ENCODE measurements around the gene ZBTB20. TPM values are rescaled to one million over a fixed set of nuclear protein-coding genes. Genes with fewer than 3 reads are reported as not detected.
"Not testable (repeated sequence)": the region's sequence is repeated elsewhere in the genome, so short reads cannot be mapped to it uniquely, and the experiment has no call there.

ZBTB20 gene
- total and polyA plus RNA-seq, 9 donors: 4.3 to 160 (median 107) TPM

DNA sequence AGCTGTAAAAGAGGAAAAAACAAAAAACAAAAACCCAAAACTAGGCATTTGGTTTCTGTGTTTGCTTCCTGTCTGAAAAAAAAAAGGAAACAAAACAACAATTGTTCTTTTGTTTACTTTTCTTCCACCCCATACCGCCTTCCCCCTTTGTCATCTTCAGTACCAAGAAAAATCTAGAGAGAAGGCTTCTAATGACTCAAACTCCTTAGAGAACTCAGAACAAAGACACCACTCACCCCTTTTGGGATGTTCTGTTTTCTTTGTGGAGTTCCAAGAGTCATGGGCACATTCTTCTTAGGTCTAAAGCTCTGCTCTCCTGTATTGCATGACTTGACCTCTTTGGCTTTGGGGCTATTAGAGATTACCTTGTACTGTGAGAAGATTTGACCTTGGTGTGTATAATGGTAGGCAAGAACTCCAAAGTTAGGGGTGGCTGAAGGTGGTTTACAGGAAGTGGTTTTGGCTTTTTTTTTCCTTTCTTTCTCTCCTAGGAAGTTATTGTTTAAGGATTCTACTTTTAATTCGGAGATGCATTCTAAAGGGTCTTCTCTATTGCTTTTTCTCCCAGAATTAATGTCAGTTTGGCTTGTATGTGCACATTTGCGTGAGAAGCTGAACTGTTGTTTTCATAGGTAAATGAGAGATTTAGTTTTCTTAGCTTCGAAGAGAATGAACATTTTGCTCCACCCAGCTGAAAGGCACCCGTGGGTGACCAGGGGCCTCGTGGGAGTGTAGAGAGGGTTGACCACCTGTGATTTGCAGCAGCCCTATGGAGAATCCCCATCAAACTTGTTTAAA is 39.5 kb upstream of the ZBTB20 start:
- H3K9me3 ChIP-seq: no peaks in the 10 kb centered on the region
- TF ChIP-seq, protein P1, sequence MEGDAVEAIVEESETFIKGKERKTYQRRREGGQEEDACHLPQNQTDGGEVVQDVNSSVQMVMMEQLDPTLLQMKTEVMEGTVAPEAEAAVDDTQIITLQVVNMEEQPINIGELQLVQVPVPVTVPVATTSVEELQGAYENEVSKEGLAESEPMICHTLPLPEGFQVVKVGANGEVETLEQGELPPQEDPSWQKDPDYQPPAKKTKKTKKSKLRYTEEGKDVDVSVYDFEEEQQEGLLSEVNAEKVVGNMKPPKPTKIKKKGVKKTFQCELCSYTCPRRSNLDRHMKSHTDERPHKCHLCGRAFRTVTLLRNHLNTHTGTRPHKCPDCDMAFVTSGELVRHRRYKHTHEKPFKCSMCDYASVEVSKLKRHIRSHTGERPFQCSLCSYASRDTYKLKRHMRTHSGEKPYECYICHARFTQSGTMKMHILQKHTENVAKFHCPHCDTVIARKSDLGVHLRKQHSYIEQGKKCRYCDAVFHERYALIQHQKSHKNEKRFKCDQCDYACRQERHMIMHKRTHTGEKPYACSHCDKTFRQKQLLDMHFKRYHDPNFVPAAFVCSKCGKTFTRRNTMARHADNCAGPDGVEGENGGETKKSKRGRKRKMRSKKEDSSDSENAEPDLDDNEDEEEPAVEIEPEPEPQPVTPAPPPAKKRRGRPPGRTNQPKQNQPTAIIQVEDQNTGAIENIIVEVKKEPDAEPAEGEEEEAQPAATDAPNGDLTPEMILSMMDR (IDR thresholded peaks at IDR 0.05): no peak
- TF ChIP-seq POLR2A (IDR thresholded peaks at IDR 0.05): no peak
- H3K4me1 ChIP-seq (ENCODE audit: insufficient read depth): no peaks in the 10 kb centered on the region
- no peaks in the 10 kb centered on the region for H3K27me3 ChIP-seq
- H3K27ac ChIP-seq: no peak overlapping the region
- no peaks in the 10 kb centered on the region for H3K36me3 ChIP-seq
- no peak overlapping the region for H3K4me3 ChIP-seq
- intact Hi-C loops (cut with DNase I): no loop called here
- WGBS, 3 donors: 80 to 84% (median 83%) methylated on average over 6 of the region's 6 CpGs
- DNase-seq: no peak

DNA sequence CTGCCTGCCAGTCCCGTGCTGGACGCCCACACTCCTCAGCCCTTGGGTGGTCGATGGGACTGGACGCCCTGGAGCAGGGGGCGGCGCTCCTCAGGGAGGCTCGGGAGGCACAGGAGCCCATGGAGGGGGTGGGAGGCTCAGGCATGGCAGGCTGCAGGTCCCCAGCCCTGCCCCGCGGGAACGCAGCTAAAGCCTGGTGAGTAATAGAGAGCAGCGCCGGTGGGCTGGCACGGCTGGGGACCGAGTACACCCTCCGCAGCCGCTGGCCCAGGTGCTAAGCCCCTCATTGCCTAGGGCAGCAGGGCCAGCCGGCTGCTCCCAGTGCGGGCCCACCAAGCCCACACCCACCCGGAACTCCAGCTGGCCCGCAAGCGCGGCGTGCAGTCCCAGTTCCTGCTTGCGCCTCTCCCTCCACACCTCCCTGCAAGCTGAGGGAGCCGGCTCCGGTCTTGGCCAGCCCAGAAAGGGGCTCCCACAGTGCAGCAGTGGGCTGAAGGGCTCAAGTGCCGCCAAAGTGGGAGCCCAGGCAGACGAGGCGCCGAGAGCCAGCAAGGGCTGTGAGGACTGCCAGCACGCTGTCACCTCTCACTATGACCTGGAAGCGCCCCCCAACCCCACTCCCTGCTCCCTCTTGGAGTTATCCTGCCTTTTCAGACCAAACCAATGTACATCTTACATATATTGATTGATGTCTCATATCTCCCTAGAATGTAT is 37.9 kb upstream of the ZBTB20 start:
- H3K4me3 ChIP-seq; H3K4me1 ChIP-seq (ENCODE audit: insufficient read depth); intact Hi-C loops (cut with DNase I); H3K27ac ChIP-seq; H3K36me3 ChIP-seq; DNase-seq; H3K27me3 ChIP-seq; H3K9me3 ChIP-seq: not testable (repeated sequence)
- 96 to 98% (median 97%) methylated on average over 22 to 32 of the region's 32 CpGs for WGBS, 3 donors

DNA sequence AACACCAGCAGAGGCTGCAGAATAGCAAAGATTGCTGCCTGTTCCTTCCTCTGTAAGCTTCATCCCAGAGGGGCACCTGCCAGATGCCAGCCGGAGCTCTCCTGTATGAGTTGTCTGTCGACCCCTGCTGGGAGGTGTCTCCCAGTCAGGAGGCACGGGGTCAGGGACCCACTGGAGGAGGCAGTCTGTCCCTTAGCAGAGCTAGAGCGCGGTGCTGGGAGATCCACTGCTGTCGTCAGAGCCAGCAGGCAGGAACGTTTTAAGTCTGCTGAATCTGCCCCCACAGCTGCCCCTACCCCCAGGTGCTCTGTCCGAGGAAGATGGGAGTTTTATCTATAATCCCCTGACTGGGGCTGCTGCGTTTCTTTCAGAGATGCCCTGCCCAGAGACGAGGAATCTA is 31.8 kb upstream of the ZBTB20 start:
- WGBS, 3 donors: 77 to 84% (median 79%) methylated on average over 10 of the region's 10 CpGs
- H3K9me3 ChIP-seq; H3K4me1 ChIP-seq (ENCODE audit: insufficient read depth); H3K4me3 ChIP-seq; H3K36me3 ChIP-seq; intact Hi-C loops (cut with DNase I); H3K27me3 ChIP-seq; H3K27ac ChIP-seq; DNase-seq: not testable (repeated sequence)

DNA sequence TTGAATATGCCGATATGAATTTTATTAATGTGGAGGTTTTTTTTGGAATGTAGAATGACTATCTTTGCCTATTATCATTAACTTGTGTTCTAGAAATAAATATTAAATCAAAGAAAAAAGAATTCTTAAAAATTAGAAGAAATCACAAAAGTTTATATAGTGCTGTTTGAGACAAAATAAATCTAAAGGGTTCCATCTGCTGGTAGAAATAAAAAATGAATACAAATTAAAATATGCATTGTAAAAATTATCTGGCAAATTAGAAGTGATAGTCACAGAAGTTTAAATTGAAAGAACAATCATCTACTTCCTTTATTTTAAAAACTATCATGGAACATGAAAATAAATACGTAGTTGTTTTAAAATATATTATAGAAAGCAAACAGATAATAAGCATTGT is 22.7 kb upstream of the ZBTB20 start:
- TF ChIP-seq EP300 (IDR thresholded peaks at IDR 0.05) (no peak), POLR2A (IDR thresholded peaks at IDR 0.05) (no peak)
- TF ChIP-seq, protein P1 (IDR thresholded peaks at IDR 0.05): peak in 1 of 3 donors; percentile 12
- WGBS, 3 donors: 29 to 57% (median 34%) methylated on average over 2 of the region's 2 CpGs
- no peaks in the 10 kb centered on the region for H3K27me3 ChIP-seq

DNA sequence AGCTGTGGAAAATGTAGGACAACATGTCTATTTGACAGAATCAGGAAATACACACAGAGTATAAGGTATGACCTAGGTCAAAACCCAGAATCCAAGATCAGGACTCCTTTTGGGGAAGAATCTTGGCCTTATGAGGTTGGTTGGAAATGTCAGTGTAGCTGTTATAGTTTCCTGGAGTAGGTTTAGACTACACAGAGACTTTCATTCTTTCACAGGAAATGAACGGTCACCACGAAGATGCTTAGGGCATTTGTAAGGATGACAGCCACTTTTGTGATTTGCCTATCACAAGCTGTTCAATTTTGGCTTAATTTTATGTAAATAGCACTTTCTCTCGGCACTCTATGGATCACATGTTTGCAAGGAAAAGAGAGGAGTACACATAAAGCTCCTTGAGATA is 18.6 kb upstream of the ZBTB20 start:
- no peak overlapping the region for H3K4me3 ChIP-seq
- intact Hi-C loops (cut with DNase I): loop anchor here in 3 of 4 donors (5.0 to 10.0 kb wide), 3 partner anchors 781 to 1413 kb away; no protein-coding TSS in a partner anchor
- 65 to 81% (median 75%) methylated on average over 3 of the region's 3 CpGs for WGBS, 3 donors
- H3K9me3 ChIP-seq: no peaks in the 10 kb centered on the region
- no peaks in the 10 kb centered on the region for H3K36me3 ChIP-seq
- DNase-seq: no peak
- H3K4me1 ChIP-seq (ENCODE audit: insufficient read depth): no peaks in the 10 kb centered on the region
- H3K27me3 ChIP-seq: no peaks in the 10 kb centered on the region
- H3K27ac ChIP-seq: no peak overlapping the region
- TF ChIP-seq, protein P1 (IDR thresholded peaks at IDR 0.05): no peak
- TF ChIP-seq EP300 (IDR thresholded peaks at IDR 0.05) (no peak), POLR2A (IDR thresholded peaks at IDR 0.05) (no peak)

More for the DNA sequence above, 22.7 kb upstream of the ZBTB20 start:
- no peaks in the 10 kb centered on the region for H3K4me1 ChIP-seq (ENCODE audit: insufficient read depth)
- no peaks in the 10 kb centered on the region for H3K9me3 ChIP-seq
- no peak overlapping the region for H3K4me3 ChIP-seq
- DNase-seq: no peak
- H3K36me3 ChIP-seq: no peaks in the 10 kb centered on the region
- no peak overlapping the region for H3K27ac ChIP-seq
- intact Hi-C loops (cut with DNase I): loop anchor here in 3 of 4 donors (5.0 to 10.0 kb wide), 3 partner anchors 785 to 1418 kb away; no protein-coding TSS in a partner anchor
